Right cardiac atrium (tissue), 5 donors: ENCODE results near the gene ESPN. TPM values are rescaled to one million over a fixed set of nuclear protein-coding genes. Genes with fewer than 3 reads are reported as not detected.

Source experiments
- ATAC-seq, 2 donors: fragments of 200-7000 bp; cut with Tn5 transposase; one replicate each; pipeline versions ENCODE4 v1.8.0 to v1.9.1; 2020; ENCODE audit warnings: moderate library complexity in 2 of 2, mild to moderate bottlenecking in 1 of 2
- DNase-seq, 3 donors: peaks; one replicate each; pipeline ENCODE4 v3.0.0-alpha.2; 2020
- H3K27ac ChIP-seq: one replicate; pipeline ENCODE4 v1.5.1; 2013; ENCODE audit warnings: mild to moderate bottlenecking, low read length, control low read depth, moderate library complexity
- H3K27me3 ChIP-seq: one replicate; pipeline ENCODE4 v1.6.1; 2013; ENCODE audit not compliant: control insufficient read depth, insufficient read depth
- H3K4me1 ChIP-seq: one replicate; pipeline ENCODE4 v1.6.1; 2013; ENCODE audit warnings: low read length; ENCODE audit not compliant: control insufficient read depth, insufficient read depth
- H3K4me3 ChIP-seq: one replicate; pipeline ENCODE4 v1.5.1; 2013; ENCODE audit warnings: low read length, control low read depth
- H3K9me3 ChIP-seq: one replicate; pipeline ENCODE4 v1.6.1; 2013; ENCODE audit warnings: low read length; ENCODE audit not compliant: control insufficient read depth
- WGBS: extraction: QIAGEN DNeasy Blood & Tissue Kit; methylation state at CpG from one replicate; pipeline ENCODE4 v1.1.7; 2013; 5-methylcytosine and 5-hydroxymethylcytosine counted together
- intact Hi-C, 4 donors: fragments of 100-400 bp; cut with DNase I; formaldehyde crosslinking; loops; one replicate each; pipeline versions ENCODE4 v1.11.0 to v1.14.0; 2022 to 2023
- polyA plus RNA-seq: library from polyadenylated mRNA; stranded (reverse); fragments of 200-250 nt; gene quantifications from one replicate; pipeline ENCODE4 v1.2.3, GENCODE V29; 2013
- total RNA-seq, 4 donors: library from RNA; stranded (reverse); fragmentation: NEBNext Ultra II Directional; extraction: Animal tissue kit (Norgen Biotek cat#: 25700); gene quantifications; one replicate each; pipeline ENCODE4 v1.2.1, GENCODE V29; 2021
- donor health status: healthy with polysubstance abuse.
- donor health status: DM: no; HTN: yes; CAD: no.
- donor health status: DM: no; HTN: no; CAD: no.
- donor health status: DM: no; HTN: yes; CAD: no; lungs with severe emphysema.
- donor health status: DM: yes; HTN: yes; CAD: no.

The ESPN gene
- total and polyA plus RNA-seq, 5 donors = 0.23 to 1.7 (median 0.63) TPM

DNA sequence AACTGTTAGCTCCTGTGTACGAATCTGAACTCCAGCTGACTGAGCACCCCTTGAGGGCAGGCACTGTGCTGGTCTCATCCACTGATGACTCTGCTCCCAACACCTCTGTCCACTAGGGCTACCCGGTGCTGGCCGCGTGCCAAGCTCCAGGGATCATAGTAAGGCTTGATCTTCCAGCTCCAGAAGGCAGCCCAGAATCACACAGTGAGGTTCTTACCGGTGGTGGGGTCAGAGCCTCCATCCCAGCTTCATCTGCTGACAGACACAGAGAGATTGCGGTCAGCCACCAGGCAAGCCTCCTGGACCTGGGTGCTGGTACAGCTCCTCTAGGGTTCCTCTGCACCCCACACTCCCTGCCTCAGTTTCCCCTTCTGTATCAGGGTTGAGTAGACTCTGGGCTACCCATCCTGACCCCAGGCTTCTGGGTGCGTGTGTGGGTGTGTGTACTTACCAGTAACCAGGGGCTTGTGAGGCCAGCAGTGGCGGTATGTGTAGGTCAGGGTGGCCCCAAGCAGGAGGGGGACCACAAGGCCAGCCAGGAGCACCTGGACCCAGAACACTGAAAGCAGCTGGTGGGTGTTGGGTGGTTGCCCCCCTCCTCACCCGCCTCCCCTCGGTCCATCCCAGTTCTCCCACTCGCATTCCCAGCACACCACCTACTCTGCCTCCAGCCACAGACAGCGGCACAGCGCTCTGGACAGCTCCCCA lies 38.0 kb downstream of the ESPN start:
- Histone ChIP-seq H3K9me3 (no peaks in the 10 kb centered on the region), H3K27me3 (no peaks in the 10 kb centered on the region), H3K4me1 (no peaks in the 10 kb centered on the region), H3K4me3 (no peak overlapping the region), H3K27ac (no peak overlapping the region)
- ATAC-seq = no peak
- peak in 2 of 3 donors; percentile 69 to 71 for DNase-seq
- intact Hi-C loops = no loop called here
- 85% methylated on average over 13 of the region's 13 CpGs for WGBS

DNA sequence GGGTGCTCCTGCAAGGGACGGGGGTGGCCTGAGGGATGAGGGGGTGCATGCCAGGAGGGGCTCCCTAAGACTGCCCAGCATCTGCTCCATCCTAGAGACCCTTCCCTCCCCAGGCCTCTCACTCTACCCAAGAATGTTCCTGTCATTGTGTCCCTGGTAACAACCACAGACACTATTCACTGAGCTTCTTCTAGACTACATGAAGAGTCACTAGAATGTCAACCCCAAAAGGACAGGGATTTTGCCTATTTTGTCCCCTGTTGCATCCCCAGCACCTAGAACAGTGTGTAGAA lies 38.5 kb downstream of the ESPN start:
- WGBS = 77% methylated on average over 1 of the region's 1 CpG
- ATAC-seq = no peak
- Histone ChIP-seq H3K9me3 (no peaks in the 10 kb centered on the region), H3K27me3 (no peaks in the 10 kb centered on the region), H3K4me3 (no peak overlapping the region), H3K27ac (no peak overlapping the region), H3K4me1 (no peaks in the 10 kb centered on the region)
- intact Hi-C loops = no loop called here
- DNase-seq = no peak

- DNase-seq (peak; percentile 67 to 89 (median 84)), ATAC-seq (peak; percentile 45 to 49)
- WGBS = 72% methylated on average over 7 of the region's 7 CpGs
- H3K9me3 ChIP-seq = no peaks in the 10 kb centered on the region
- H3K4me3 ChIP-seq = no peak overlapping the region
- H3K27me3 ChIP-seq = no peaks in the 10 kb centered on the region
- intact Hi-C loops = no loop called here
- H3K27ac ChIP-seq = no peak overlapping the region
- no peaks in the 10 kb centered on the region for H3K4me1 ChIP-seq
These were observed 39.9 kb downstream of the ESPN start for GRCh38 chr1:6464514-6464836.

DNA sequence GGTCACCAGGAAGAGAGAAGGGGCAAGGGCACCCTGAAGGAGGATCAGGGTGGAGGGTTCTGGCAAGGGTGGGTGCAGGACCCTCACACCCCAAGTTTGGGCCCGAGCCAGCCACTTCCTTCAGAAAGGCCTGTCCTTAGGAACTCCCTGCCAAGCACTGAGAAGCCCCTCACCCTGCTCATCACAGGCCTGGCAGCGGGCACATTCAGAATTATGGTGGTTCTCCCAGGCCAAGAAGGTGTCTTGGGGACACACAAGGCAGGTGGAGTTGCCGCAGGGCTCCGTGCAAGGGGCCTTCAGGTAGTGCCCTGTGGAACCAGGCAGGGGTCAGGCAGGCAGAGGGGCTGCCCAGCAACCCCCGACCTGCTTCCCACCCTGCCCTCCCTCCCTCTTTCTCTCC lies 40.3 kb downstream of the ESPN start:
- no peaks in the 10 kb centered on the region for H3K9me3 ChIP-seq
- 87% methylated on average over 5 of the region's 5 CpGs for WGBS
- H3K4me3 ChIP-seq = no peak overlapping the region
- no peak for DNase-seq
- H3K4me1 ChIP-seq = no peaks in the 10 kb centered on the region
- no peaks in the 10 kb centered on the region for H3K27me3 ChIP-seq
- ATAC-seq = no peak
- H3K27ac ChIP-seq = no peak overlapping the region
- intact Hi-C loops = no loop called here

DNA sequence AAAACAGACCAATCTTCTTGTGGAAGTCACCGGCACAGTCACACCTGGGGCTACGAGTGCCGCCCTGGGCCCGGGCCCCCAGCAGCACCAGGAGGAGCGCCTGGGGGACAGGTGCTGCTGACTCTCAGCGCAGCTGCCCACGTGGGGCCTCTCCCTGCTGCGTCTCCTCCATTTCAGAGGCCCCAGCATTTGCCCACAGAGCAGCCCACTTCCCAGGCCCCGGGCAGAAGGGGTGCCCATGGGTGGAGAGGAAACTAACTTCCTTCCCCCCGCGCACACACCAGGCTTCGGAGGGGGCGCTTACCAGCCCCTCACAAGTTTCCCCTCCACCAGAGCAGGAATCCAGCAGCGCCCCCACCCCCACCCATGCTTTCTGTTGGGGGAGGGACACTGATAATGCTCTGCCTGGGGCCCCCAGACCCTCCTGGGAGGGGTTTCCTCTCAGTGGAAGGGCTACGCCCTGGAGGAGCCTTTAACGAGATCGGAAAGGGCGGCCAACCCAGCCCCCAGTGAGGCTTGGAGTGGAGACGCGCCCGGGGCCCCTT lies 41.0 kb downstream of the ESPN start:
- Histone ChIP-seq H3K4me3 (no peak overlapping the region), H3K27ac (no peak overlapping the region)

GRCh38 chr1:6466023-6466422 lies 41.4 kb downstream of the ESPN start, which contains the start of gene TNFRSF25:
Gene TNFRSF25 (minus strand): TSS chr1:6466173. CDS start chr1:6466107, 66 bp downstream.
- Histone ChIP-seq H3K27me3 (no peaks in the 10 kb centered on the region), H3K4me1 (no peaks in the 10 kb centered on the region), H3K27ac (no peak within 1 kb of the TSS), H3K4me3 (no peak within 1 kb of the TSS), H3K9me3 (no peaks in the 10 kb centered on the region)
- intact Hi-C loops = no loop called here
- 34% methylated on average over 43 of the region's 43 CpGs for WGBS
- ATAC-seq = no peak
- DNase-seq = no peak

More for the DNA sequence above, 41.0 kb downstream of the ESPN start:
- ATAC-seq (no peak), DNase-seq (no peak)
- intact Hi-C loops = no loop called here
- Histone ChIP-seq H3K27me3 (no peaks in the 10 kb centered on the region), H3K4me1 (no peaks in the 10 kb centered on the region), H3K9me3 (no peaks in the 10 kb centered on the region)
- WGBS = 54% methylated on average over 21 of the region's 21 CpGs

GRCh38 chr1:6466751-6467150 lies 42.2 kb downstream of the ESPN start:
- intact Hi-C loops = no loop called here
- 93% methylated on average over 5 of the region's 5 CpGs for WGBS
- Histone ChIP-seq H3K4me1 (no peaks in the 10 kb centered on the region), H3K27ac (no peak overlapping the region), H3K9me3 (no peaks in the 10 kb centered on the region), H3K27me3 (no peaks in the 10 kb centered on the region), H3K4me3 (no peak overlapping the region)
- DNase-seq = no peak
- ATAC-seq = no peak

- no peak for DNase-seq
- intact Hi-C loops = no loop called here
These were observed 42.6 kb downstream of the ESPN start for GRCh38 chr1:6467224-6467623.

GRCh38 chr1:6467744-6468688 lies 43.4 kb downstream of the ESPN start:
- H3K27me3 ChIP-seq = no peaks in the 10 kb centered on the region
- intact Hi-C loops = no loop called here
- H3K4me3 ChIP-seq = no peak overlapping the region
- no peak overlapping the region for H3K27ac ChIP-seq
- H3K9me3 ChIP-seq = no peaks in the 10 kb centered on the region
- WGBS = 91% methylated on average over 30 of the region's 30 CpGs
- no peak for DNase-seq
- H3K4me1 ChIP-seq = no peaks in the 10 kb centered on the region
- ATAC-seq = no peak

More at GRCh38 chr1:6467224-6467623, 42.6 kb downstream of the ESPN start:
- WGBS = 94% methylated on average over 12 of the region's 12 CpGs
- no peak for ATAC-seq
- Histone ChIP-seq H3K27me3 (no peaks in the 10 kb centered on the region), H3K4me1 (no peaks in the 10 kb centered on the region), H3K27ac (no peak overlapping the region), H3K9me3 (no peaks in the 10 kb centered on the region), H3K4me3 (no peak overlapping the region)

DNA sequence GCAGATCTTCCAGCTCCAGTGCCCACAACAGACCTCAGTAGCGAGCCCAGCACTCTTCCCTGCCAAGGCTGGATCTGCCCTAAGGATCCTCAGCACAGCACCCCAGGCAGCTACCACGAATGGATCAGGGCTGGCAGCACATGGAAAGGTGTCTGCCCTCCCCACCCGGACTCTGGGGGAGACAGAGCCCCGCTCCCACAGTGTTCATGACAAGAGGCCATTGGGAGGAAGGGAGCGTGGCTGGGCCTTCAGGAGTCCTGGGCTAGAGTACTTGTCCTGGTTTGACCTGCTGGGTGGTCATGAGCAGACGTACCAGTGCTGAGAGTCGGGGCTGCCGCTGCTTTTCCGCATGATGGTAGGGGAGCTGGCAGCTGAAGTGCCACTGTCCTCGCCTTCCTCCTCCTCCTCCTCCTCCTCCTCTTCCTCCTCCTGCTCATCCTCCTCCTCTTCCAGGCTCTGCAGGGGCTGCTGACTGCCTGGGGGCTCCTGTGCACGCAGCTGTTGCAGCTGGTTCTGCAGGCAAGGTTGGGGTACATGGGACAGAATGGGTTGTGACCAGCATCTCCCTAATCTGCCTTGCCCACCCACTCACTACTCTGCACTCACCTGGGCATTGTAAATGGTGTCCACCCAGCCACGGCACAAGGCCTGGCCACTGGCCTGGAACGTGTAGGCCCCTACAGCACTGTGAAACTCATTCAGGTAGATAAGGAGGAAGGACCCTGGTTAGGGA lies 44.3 kb downstream of the ESPN start:
- no peak for ATAC-seq
- no peak for DNase-seq
- Histone ChIP-seq H3K27ac (no peak overlapping the region), H3K9me3 (no peaks in the 10 kb centered on the region), H3K4me1 (no peaks in the 10 kb centered on the region), H3K27me3 (no peaks in the 10 kb centered on the region), H3K4me3 (no peak overlapping the region)
- whole genome bisulfite sequencing = 92% methylated on average over 13 of the region's 13 CpGs
- intact Hi-C loops = no loop called here
